ENCODE data around the gene ZFYVE28. TPM values are rescaled to one million over a fixed set of nuclear protein-coding genes. Genes with fewer than 3 reads are reported as not detected.

Gene ZFYVE28
- total RNA-seq, 4 donors from 2014 or later: 8.5 to 15.0 (median 11.7) TPM

DNA sequence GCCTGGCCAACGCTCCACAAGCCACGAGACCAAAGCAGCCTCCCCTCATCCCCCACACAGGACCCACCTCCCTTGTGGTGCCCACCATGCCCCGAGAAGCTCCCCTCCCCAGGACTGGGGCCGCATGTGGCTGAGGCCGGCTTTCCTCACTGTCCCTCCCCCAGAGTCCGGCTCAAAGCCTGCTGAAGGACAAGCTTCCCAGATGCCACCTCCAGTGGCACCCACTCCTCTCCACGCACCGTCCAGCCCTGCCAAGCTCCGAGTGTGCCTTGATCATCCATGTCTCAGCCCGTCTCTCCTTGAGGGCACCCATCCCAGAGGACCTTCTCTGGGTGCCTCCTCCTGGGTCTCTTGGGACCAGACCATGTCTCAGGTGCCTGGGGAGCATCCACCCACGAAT is 97.7 kb downstream of the ZFYVE28 start:
- TF ChIP-seq, protein P1, sequence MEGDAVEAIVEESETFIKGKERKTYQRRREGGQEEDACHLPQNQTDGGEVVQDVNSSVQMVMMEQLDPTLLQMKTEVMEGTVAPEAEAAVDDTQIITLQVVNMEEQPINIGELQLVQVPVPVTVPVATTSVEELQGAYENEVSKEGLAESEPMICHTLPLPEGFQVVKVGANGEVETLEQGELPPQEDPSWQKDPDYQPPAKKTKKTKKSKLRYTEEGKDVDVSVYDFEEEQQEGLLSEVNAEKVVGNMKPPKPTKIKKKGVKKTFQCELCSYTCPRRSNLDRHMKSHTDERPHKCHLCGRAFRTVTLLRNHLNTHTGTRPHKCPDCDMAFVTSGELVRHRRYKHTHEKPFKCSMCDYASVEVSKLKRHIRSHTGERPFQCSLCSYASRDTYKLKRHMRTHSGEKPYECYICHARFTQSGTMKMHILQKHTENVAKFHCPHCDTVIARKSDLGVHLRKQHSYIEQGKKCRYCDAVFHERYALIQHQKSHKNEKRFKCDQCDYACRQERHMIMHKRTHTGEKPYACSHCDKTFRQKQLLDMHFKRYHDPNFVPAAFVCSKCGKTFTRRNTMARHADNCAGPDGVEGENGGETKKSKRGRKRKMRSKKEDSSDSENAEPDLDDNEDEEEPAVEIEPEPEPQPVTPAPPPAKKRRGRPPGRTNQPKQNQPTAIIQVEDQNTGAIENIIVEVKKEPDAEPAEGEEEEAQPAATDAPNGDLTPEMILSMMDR (IDR thresholded peaks at IDR 0.05; ENCODE audit: low read depth): no peak

DNA sequence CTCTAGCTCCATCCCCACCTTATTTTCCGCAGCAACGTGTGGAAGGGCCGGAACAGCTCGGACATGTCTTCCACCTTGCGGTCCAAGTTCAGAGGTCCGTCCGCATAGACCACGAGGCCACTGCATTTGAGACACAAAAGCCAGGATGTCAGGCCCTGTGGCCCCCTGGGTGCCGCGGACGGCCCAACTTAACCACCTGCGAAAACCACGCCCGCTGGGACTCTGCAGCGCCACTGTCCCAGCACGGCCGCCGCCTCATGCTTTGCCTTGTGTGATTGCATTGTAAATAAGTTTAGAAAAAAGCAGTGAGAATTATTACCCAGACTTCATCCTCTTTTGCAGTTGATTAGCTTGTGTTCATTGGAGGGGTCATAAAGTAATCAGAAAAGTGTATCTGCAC is 98.3 kb downstream of the ZFYVE28 start:
- TF ChIP-seq, protein P1 (IDR thresholded peaks at IDR 0.05; ENCODE audit: low read depth): no peak

DNA sequence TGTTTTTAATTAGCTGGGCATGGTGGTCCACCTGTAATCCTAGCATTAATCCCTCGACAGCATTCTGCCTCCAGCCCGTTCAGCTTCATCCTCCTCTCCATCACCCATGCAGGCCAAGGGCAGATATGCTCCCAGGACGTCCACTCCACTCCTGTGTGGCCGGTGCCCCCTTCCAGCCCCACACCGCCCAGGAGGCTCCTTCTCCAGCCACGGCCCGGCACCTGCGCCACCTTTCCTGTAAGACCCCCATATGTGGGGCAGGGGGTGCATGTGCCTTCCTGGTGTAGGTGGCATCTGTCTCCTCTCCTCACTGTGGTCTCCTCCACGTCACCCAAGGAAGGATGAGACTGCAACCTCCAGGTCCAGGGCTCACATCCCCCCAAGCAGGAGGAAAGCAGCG is 99.6 kb downstream of the ZFYVE28 start:
- TF ChIP-seq, protein P1 (IDR thresholded peaks at IDR 0.05; ENCODE audit: low read depth): no peak

DNA sequence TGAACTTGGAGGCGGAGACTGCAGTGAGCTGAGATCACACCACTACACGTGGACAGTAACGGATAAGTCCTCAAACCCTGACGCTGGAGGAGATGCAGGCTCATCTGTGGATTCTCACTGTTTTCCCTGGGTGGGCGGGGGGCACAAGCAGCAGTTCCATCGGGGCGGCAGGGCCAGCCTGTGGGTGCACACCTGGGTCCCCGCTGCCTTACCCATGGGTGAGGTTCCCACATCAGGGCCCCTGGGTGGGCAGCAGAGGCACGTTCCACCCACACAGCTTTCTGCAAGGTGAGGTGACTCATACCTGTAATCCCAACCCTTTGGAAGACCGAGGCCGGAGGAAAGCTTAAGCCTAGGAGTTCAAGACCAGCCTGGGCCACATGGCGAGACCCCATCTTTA is 100.0 kb downstream of the ZFYVE28 start:
- TF ChIP-seq, protein P1 (IDR thresholded peaks at IDR 0.05; ENCODE audit: low read depth): no peak

DNA sequence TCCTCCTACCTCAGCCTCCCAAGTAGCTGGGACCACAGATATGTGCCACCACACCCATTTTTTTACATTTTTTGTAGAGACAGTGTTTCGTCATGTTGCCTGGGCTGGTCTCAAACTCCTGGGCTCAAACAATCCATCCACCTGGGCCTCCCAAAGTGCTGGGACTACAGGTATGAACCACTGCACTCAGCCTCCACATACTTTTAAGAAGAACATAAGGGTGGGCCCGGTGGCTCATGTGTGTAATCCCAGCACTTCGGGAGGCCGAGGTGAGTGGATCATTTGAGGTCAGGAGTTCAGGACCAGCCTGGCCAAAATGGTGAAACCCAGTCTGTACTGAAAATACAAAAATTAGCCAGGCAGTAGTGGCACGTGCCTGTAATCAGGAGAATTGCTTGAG is 105.1 kb downstream of the ZFYVE28 start:
- TF ChIP-seq, protein P1 (IDR thresholded peaks at IDR 0.05; ENCODE audit: low read depth): no peak

DNA sequence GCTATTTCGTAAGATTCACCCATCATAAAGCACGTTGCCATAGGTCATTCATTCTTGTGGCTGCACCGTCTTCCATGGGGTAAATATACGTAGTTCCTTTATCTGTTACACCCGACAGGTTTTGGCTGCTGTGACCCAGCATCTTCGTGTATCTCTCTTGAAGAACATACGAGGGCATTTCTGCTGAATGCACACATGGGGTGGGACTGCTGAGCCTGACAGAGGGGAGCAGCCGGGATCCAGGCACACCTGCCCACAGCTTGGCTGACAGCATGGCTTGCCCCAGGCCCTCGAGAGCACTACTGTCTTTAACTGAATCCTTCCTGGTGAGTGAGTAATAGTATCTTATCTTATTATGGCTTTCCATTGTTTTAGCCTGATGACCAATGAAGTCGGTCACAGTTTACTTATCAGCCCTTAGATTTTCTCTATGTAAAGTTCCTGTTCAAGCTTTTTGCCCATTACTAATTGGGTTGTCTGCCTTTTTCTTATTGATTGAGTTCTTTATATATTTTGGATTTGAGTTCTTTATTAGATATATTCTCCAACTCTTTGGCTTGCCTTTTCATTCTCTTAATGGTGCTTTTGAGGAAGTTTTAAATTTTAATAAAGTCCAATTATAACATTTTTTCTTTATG is 111.6 kb downstream of the ZFYVE28 start:
- TF ChIP-seq, protein P1 (IDR thresholded peaks at IDR 0.05; ENCODE audit: low read depth): no peak

DNA sequence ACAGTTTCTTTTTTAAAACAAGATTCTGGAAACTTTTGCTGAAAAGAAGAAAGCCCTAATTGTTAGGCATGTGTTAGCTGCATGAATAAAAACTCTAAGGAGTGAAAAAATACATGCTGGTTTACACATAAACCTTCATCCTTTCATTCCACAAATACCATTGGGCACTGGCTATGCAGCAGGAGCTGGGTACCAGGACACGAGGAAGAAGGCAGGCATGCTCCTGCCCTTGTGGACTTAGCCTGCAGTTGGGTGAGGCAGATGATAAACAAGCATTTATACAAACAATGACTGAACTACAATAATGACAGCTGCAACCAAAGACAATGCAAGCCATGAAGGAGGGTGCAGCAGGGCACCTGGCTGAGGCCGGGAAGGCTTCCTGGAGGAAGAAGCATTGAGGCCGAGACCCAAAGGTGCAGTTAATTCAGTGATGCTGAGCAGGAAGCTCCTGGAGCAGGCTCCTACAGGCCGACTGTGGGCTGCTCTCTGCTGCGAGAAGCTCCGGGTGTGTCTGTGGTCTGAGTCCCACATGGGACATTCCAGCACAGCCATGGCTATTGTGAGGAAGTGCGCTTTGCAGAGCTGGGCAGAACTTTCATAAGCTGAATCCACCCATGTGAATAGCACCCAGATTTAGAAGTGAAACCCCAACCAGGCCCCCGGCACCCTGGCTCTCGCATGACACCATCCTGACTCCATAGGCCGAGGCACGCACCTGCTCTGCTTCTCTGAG is 112.5 kb downstream of the ZFYVE28 start:
- TF ChIP-seq, protein P1 (IDR thresholded peaks at IDR 0.05; ENCODE audit: low read depth): no peak
